Uterus (tissue), 4 donors: ENCODE measurements around the gene PLIN1. TPM values are rescaled to one million over a fixed set of nuclear protein-coding genes. Genes with fewer than 3 reads are reported as not detected.

ENCODE experiments used
- DNase-seq, 2 donors: peaks; one replicate each; pipeline ENCODE4 v3.0.0-alpha.2; 2019 to 2020
- H3K27ac ChIP-seq, 2 donors: fragments of 200-600 bp; sonication (generic); 1 replicate in 1 of 2; 2 replicates in 1 of 2; pipeline ENCODE4 v1.5.1; 2016 to 2018
- H3K27me3 ChIP-seq, 2 donors: fragments of 200-600 bp; sonication (generic); one replicate each; pipeline ENCODE4 v1.5.1; 2018 to 2019; ENCODE audit warnings: control low read depth in 1 of 2
- H3K36me3 ChIP-seq, 2 donors: fragments of 200-600 bp; sonication (generic); one replicate each; pipeline ENCODE4 v1.5.1; 2019; ENCODE audit warnings: control low read depth in 1 of 2
- H3K4me1 ChIP-seq, 2 donors: fragments of 200-600 bp; sonication (generic); one replicate each; pipeline ENCODE4 v1.5.1; 2018 to 2019; ENCODE audit warnings: control low read depth in 1 of 2
- H3K4me3 ChIP-seq, 2 donors: fragments of 200-600 bp; sonication (generic); 1 replicate in 1 of 2; 2 replicates in 1 of 2; pipeline ENCODE4 v1.5.1; 2018 to 2019; ENCODE audit warnings: mild to moderate bottlenecking in 1 of 2
- H3K9me3 ChIP-seq, 2 donors: fragments of 200-600 bp; sonication (generic); one replicate each; pipeline ENCODE4 v1.5.1; 2019; ENCODE audit warnings: control low read depth in 1 of 2
- CTCF ChIP-seq, 4 experiments: fragments of 200-600 bp in 2 of 4; fragments of 450-650 bp in 2 of 4; sonication (generic) in 2 of 4; IDR thresholded peaks; one replicate each; pipeline ENCODE4 v1.5.1; 2016 to 2019; ENCODE audit warnings: antibody characterized with exemption in 4 of 4, mild to moderate bottlenecking in 2 of 4, moderate library complexity in 1 of 4
- POLR2A ChIP-seq, 2 donors: fragments of 450-650 bp; IDR thresholded peaks; one replicate each; pipeline ENCODE4 v1.6.1; 2016; ENCODE audit warnings: antibody characterized with exemption in 2 of 2, mild to moderate bottlenecking in 1 of 2, moderate library complexity in 1 of 2
- intact Hi-C: fragments of 100-400 bp; cut with DNase I; formaldehyde crosslinking; loops from one replicate; pipeline ENCODE4 v1.15.1; 2023; ENCODE audit warnings: low total_unique reads
- small RNA-seq: library from RNA; depleted of rRNA; stranded (forward); fragments of <200 nt; gene quantifications from one replicate; pipeline ENCODE3, GENCODE V24; 2016
- total RNA-seq, 4 donors: library from RNA; depleted of rRNA in 3 of 4; stranded (reverse); fragments of >200 nt in 3 of 4; gene quantifications; one replicate each; pipeline versions ENCODE4 v1.1.0 to v1.2.4, GENCODE V29; 2014 to 2023
- donor health status: DM: yes; HTN: yes; CAD: no.

Gene PLIN1
- total RNA-seq, 4 donors from 2014 or later: 0.26 to 1.3 (median 0.48) TPM; not detected in 1

- Histone ChIP-seq H3K4me3 (no peak overlapping the region), H3K9me3 (no peaks in the 10 kb centered on the region), H3K36me3 (no peaks in the 10 kb centered on the region), H3K4me1 (no peaks in the 10 kb centered on the region), H3K27ac (no peak overlapping the region), H3K27me3 (no peaks in the 10 kb centered on the region)
- no peak for DNase-seq
- TF ChIP-seq CTCF (IDR thresholded peaks at IDR 0.05) (no peak), POLR2A (IDR thresholded peaks at IDR 0.05) (no peak)
- intact Hi-C loops: no loop called here
These were observed 56.0 kb downstream of the PLIN1 start for GRCh38 chr15:89623165-89623564.

GRCh38 chr15:89621547-89621946 lies 57.6 kb downstream of the PLIN1 start:
- TF ChIP-seq CTCF (IDR thresholded peaks at IDR 0.05) (no peak), POLR2A (IDR thresholded peaks at IDR 0.05) (no peak)
- no peak overlapping the region for H3K4me3 ChIP-seq
- H3K27ac ChIP-seq: no peak overlapping the region
- no peaks in the 10 kb centered on the region for H3K4me1 ChIP-seq
- H3K9me3 ChIP-seq: no peaks in the 10 kb centered on the region
- no peak for DNase-seq
- intact Hi-C loops: no loop called here
- no peaks in the 10 kb centered on the region for H3K27me3 ChIP-seq
- no peaks in the 10 kb centered on the region for H3K36me3 ChIP-seq

DNA sequence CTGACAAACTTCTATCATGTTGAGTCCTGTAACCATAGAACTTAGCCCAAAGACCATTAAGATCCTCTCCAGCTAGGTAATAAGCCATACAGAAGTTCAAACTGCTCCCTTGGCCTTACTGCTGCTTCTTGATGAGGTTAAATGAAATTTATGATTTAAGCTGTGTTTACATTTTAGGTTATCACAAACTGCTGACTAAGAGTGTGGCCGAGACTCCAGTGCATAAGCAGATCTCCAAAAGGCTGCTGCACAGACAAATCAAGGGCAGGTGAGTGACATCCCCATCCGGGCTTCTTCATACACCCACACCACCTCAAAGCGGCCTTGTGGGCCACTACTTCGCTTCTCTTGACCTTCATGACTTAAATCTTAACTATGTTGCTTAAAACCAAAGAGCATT lies 62.9 kb downstream of the PLIN1 start:
- Histone ChIP-seq H3K36me3 (no peaks in the 10 kb centered on the region), H3K9me3 (no peaks in the 10 kb centered on the region), H3K27me3 (no peaks in the 10 kb centered on the region), H3K4me3 (no peak overlapping the region), H3K4me1 (no peaks in the 10 kb centered on the region), H3K27ac (no peak overlapping the region)
- no peak for DNase-seq
- intact Hi-C loops: no loop called here
- TF ChIP-seq CTCF (IDR thresholded peaks at IDR 0.05) (no peak), POLR2A (IDR thresholded peaks at IDR 0.05) (no peak)

DNA sequence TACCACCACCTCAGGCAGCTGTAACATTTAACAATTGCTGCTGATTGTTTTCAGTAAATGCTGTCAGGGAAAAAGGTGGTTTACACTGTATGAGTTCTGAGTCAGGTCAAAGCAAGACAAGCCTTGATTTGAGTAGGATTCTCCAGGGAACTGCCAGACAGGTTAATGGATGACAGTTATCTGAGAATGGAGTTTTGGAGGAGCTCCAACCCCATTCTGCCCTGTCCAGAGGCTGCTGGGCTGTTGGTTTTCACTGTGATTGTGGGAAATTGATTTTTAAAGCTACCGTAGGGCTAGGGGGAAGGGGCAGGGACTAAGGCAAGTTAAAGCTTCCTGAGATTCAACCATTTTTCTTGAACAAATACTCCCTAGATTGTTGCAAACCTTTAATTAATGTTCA lies 64.0 kb downstream of the PLIN1 start:
- H3K4me1 ChIP-seq: no peaks in the 10 kb centered on the region
- TF ChIP-seq CTCF (IDR thresholded peaks at IDR 0.05) (no peak), POLR2A (IDR thresholded peaks at IDR 0.05) (no peak)
- DNase-seq: no peak
- no peaks in the 10 kb centered on the region for H3K9me3 ChIP-seq
- no peaks in the 10 kb centered on the region for H3K27me3 ChIP-seq
- H3K4me3 ChIP-seq: no peak overlapping the region
- no peaks in the 10 kb centered on the region for H3K36me3 ChIP-seq
- intact Hi-C loops: no loop called here
- H3K27ac ChIP-seq: no peak overlapping the region

Small RNA genes lying within 50 kb of the gene (small RNA-seq; reads per million reads assigned to genes)
- not detected for gene RNU6-132P

Other genes with a start within 250 kb of the PLIN1 start
- 1 to 10 TPM in 1 of 4 donors, under 1 TPM in 2, not detected in 1; 0.14 to 2.9 (median 0.58) TPM for gene RHCG, start 182.8 kb downstream of the PLIN1 start, total RNA-seq
- gene TICRR, start 103.9 kb downstream of the PLIN1 start, total RNA-seq: 1 to 10 TPM in 1 of 4 donors, under 1 TPM in 1, not detected in 2; under 0.01 to 3.7 TPM
- 10 to 100 TPM in 2 of 4 donors, 1 to 10 TPM in 2; 2.0 to 17.3 (median 11.3) TPM for gene KIF7, start 23.9 kb downstream of the PLIN1 start, total RNA-seq
- gene PEX11A, start 11.4 kb upstream of the PLIN1 start, total RNA-seq: 10 to 100 TPM in 2 of 4 donors, 1 to 10 TPM in 2; 1.5 to 16.2 (median 8.7) TPM
- gene WDR93, start 11.4 kb upstream of the PLIN1 start, total RNA-seq: 1 to 10 TPM in 1 of 4 donors, not detected in 3; 1.5 TPM
- 1 to 10 TPM in 3 of 4 donors, not detected in 1; 1.0 to 6.5 (median 2.7) TPM for gene MESP1, start 71.9 kb upstream of the PLIN1 start, total RNA-seq
- under 1 TPM in 1 of 4 donors, not detected in 3; 0.21 TPM for gene MESP2, start 97.0 kb upstream of the PLIN1 start, total RNA-seq
- gene ANPEP, start 135.5 kb upstream of the PLIN1 start, total RNA-seq: 1 to 10 TPM in 3 of 4 donors, under 1 TPM in 1; 0.88 to 5.9 (median 2.2) TPM
- gene AP3S2, start 214.6 kb upstream of the PLIN1 start, total RNA-seq: 10 to 100 TPM; 17.4 to 70.6 (median 35.9) TPM
- gene ARPIN, start 233.6 kb upstream of the PLIN1 start, total RNA-seq: 10 to 100 TPM in 3 of 4 donors, 1 to 10 TPM in 1; 8.2 to 32.8 (median 20.7) TPM